ENCODE measurements around the gene HTR1A. TPM values are rescaled to one million over a fixed set of nuclear protein-coding genes. Genes with fewer than 3 reads are reported as not detected.

HTR1A gene
- not detected for total RNA-seq

- no peak within 1 kb of the TSS for H3K27ac Mint-ChIP-seq
- peaks cover 25% of the 10 kb centered on the region for H3K27me3 Mint-ChIP-seq
- CTCF ChIA-PET, result interaction anchor here (0.7 kb wide), 1 partner anchor 123 kb away, joined by 4 read pairs; no protein-coding TSS in a partner anchor
- intact Hi-C loops (cut with micrococcal nuclease), result loop anchor here (2.0 kb wide), 1 partner anchor 561 kb away; no protein-coding TSS in a partner anchor
- no peak within 1 kb of the TSS for H3K4me3 Mint-ChIP-seq
- H3K4me1 Mint-ChIP-seq (ENCODE audit: low read depth), result no peaks in the 10 kb centered on the region
- peaks cover 7% of the 10 kb centered on the region for H3K36me3 Mint-ChIP-seq
- POLR2A ChIA-PET, result no interaction called here
- H3K9me3 Mint-ChIP-seq, result peaks cover 6% of the 10 kb centered on the region
- no peak for DNase-seq
Observed at GRCh38 chr5:63962279-63962678, at the start of gene HTR1A. Gene HTR1A, minus strand, starts transcription at chr5:63962445. Its CDS starts 726 bp downstream, at chr5:63961719.

DNA sequence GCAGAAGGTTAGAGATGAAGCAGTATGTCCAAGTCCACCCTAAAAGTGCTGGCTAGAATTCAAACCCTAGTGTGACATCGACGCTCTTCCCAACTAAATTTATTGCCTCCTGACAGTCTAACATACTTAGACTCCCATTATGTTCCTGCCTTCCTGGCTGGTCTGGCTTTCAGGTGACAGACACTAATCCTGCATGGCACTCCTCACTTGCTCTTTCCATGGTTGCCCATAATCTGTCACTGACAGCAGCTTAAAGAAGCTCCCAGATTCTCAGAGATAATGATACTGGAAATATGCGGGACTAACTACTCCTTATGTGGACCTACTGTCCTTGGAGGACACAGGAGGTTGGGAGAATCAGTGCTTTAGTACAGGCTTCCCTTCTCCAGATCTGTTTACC is 41.7 kb upstream of the HTR1A start:
- Mint-ChIP-seq H3K36me3 (no peaks in the 10 kb centered on the region), H3K27ac (no peak overlapping the region), H3K27me3 (no peaks in the 10 kb centered on the region), H3K9me3 (peaks cover 2% of the 10 kb centered on the region), H3K4me1 (ENCODE audit: low read depth) (no peaks in the 10 kb centered on the region), H3K4me3 (no peak overlapping the region)
- intact Hi-C loops (cut with micrococcal nuclease), result no loop called here
- no peak for DNase-seq
- ChIA-PET CTCF (no interaction called here), POLR2A (no interaction called here)

DNA sequence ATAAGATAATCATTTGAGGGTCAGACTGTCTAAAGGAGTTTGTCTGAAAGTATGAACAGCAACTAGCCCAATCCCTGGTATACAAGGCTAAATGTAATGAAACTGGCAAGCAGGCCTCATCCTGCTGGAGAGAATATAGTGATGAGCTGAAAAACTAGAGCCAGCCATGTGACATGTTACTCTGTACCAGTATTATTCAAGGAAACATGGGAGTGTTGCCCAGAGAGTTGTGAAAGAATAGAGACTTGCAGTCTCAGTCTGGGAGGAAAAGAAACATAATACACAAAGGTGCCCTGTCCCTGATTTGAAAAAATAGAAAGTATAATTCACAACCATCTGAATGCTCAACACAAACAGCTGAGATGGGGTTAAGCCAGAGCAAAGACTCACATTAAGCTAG is 37.9 kb upstream of the HTR1A start:
- CTCF ChIA-PET, result no interaction called here
- intact Hi-C loops (cut with micrococcal nuclease), result no loop called here

DNA sequence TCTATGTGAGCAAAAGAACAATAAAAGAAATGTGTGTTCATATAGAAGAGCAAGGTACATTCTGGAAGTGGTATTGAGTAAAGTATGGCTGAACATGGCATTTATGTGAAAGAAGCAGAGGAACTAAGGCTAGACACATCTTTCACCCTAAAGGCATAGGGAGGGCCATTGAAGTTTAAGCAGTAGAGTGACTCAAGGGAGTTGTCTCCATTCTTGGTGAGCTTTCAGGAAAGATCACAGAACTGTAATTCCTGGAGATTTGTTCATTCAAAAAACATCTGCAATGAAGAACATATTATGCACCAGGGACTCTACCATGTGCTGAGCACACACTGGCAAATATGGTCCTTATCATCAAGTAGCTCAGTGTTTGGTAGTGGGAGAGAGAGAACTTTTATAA is 24.8 kb upstream of the HTR1A start:
- Mint-ChIP-seq H3K4me1 (ENCODE audit: low read depth) (no peaks in the 10 kb centered on the region), H3K27ac (no peak overlapping the region), H3K4me3 (no peak overlapping the region), H3K9me3 (no peaks in the 10 kb centered on the region), H3K27me3 (no peaks in the 10 kb centered on the region), H3K36me3 (no peaks in the 10 kb centered on the region)
- POLR2A ChIA-PET, result no interaction called here
- intact Hi-C loops (cut with micrococcal nuclease), result no loop called here
- CTCF ChIA-PET, result no interaction called here
- no peak for DNase-seq

More for the DNA sequence above, 37.9 kb upstream of the HTR1A start:
- H3K9me3 Mint-ChIP-seq, result peaks cover 2% of the 10 kb centered on the region
- POLR2A ChIA-PET, result no interaction called here
- DNase-seq, result no peak
- H3K27ac Mint-ChIP-seq, result no peak overlapping the region
- H3K4me1 Mint-ChIP-seq (ENCODE audit: low read depth), result no peaks in the 10 kb centered on the region
- no peak overlapping the region for H3K4me3 Mint-ChIP-seq
- H3K27me3 Mint-ChIP-seq, result no peaks in the 10 kb centered on the region
- no peaks in the 10 kb centered on the region for H3K36me3 Mint-ChIP-seq

- Mint-ChIP-seq H3K4me1 (ENCODE audit: low read depth) (no peaks in the 10 kb centered on the region), H3K27ac (no peak overlapping the region), H3K4me3 (no peak overlapping the region), H3K36me3 (no peaks in the 10 kb centered on the region), H3K27me3 (no peaks in the 10 kb centered on the region), H3K9me3 (peaks cover 21% of the 10 kb centered on the region)
- intact Hi-C loops (cut with micrococcal nuclease), result no loop called here
- DNase-seq, result no peak
- ChIA-PET CTCF (no interaction called here), POLR2A (no interaction called here)
Observed at GRCh38 chr5:63981864-63982263, 19.6 kb upstream of the HTR1A start.

GRCh38 chr5:63963926-63964325 is 1.7 kb upstream of the HTR1A start:
- DNase-seq, result no peak
- Mint-ChIP-seq H3K27me3 (peaks cover 22% of the 10 kb centered on the region), H3K4me1 (ENCODE audit: low read depth) (no peaks in the 10 kb centered on the region), H3K27ac (no peak overlapping the region), H3K9me3 (peaks cover 6% of the 10 kb centered on the region), H3K36me3 (peaks cover 7% of the 10 kb centered on the region), H3K4me3 (no peak overlapping the region)
- ChIA-PET POLR2A (no interaction called here), CTCF (interaction anchor here (0.8 to 1.5 kb wide), 3 partner anchors 187 to 838 kb away, joined by 3 read pairs; no protein-coding TSS in a partner anchor)
- intact Hi-C loops (cut with micrococcal nuclease), result loop anchor here (2.0 kb wide), 1 partner anchor 563 kb away; no protein-coding TSS in a partner anchor

- intact Hi-C loops (cut with micrococcal nuclease), result loop anchor here (2.0 kb wide), 1 partner anchor 562 kb away; no protein-coding TSS in a partner anchor
- POLR2A ChIA-PET, result no interaction called here
- H3K36me3 Mint-ChIP-seq, result peaks cover 7% of the 10 kb centered on the region
- H3K4me3 Mint-ChIP-seq, result no peak overlapping the region
- H3K27ac Mint-ChIP-seq, result no peak overlapping the region
- CTCF ChIA-PET, result interaction anchor here (0.8 to 1.5 kb wide), 3 partner anchors 187 to 838 kb away, joined by 3 read pairs; no protein-coding TSS in a partner anchor
- peak; percentile 21 for DNase-seq
- H3K4me1 Mint-ChIP-seq (ENCODE audit: low read depth), result no peaks in the 10 kb centered on the region
- peaks cover 25% of the 10 kb centered on the region for H3K27me3 Mint-ChIP-seq
- H3K9me3 Mint-ChIP-seq, result peaks cover 6% of the 10 kb centered on the region
Observed at GRCh38 chr5:63963080-63963735, 963 bp upstream of the HTR1A start.

GRCh38 chr5:63961598-63962161 is 565 bp downstream of the HTR1A start:
- intact Hi-C loops (cut with micrococcal nuclease), result loop anchor here (2.0 kb wide), 1 partner anchor 561 kb away; no protein-coding TSS in a partner anchor
- Mint-ChIP-seq H3K9me3 (peaks cover 6% of the 10 kb centered on the region), H3K27ac (no peak overlapping the region), H3K27me3 (peaks cover 25% of the 10 kb centered on the region), H3K36me3 (peaks cover 7% of the 10 kb centered on the region), H3K4me3 (no peak overlapping the region), H3K4me1 (ENCODE audit: low read depth) (no peaks in the 10 kb centered on the region)
- ChIA-PET POLR2A (no interaction called here), CTCF (no interaction called here)
- no peak for DNase-seq

DNA sequence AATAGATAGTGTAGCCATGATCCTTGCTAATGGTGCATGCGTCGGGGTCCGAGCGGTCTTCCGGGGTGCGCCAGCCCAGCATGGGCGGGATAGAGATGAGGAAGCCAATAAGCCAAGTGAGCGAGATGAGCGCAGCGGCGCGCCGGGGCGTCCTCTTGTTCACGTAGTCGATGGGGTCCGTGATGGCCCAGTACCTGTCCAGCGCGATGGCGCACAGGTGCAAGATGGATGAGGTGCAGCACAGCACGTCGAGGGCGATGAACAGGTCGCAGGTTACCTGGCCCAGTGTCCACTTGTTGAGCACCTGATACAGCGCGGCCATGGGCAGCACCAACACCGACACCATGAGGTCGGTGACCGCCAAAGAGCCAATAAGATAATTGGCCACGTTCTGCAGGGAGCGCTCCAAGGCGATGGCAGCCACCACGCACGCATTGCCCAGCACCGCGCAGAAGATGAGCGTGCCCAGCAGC is 1.1 kb downstream of the HTR1A start:
- CTCF ChIA-PET, result no interaction called here
- Mint-ChIP-seq H3K27ac (no peak overlapping the region), H3K4me1 (ENCODE audit: low read depth) (no peaks in the 10 kb centered on the region), H3K36me3 (peaks cover 7% of the 10 kb centered on the region), H3K9me3 (peaks cover 6% of the 10 kb centered on the region), H3K27me3 (peaks cover 25% of the 10 kb centered on the region), H3K4me3 (no peak overlapping the region)
- no peak for DNase-seq
- intact Hi-C loops (cut with micrococcal nuclease), result no loop called here
- POLR2A ChIA-PET, result no interaction called here

GRCh38 chr5:63960646-63961045 is 1.6 kb downstream of the HTR1A start:
- no peak overlapping the region for H3K27ac Mint-ChIP-seq
- H3K27me3 Mint-ChIP-seq, result peaks cover 25% of the 10 kb centered on the region
- H3K36me3 Mint-ChIP-seq, result peaks cover 7% of the 10 kb centered on the region
- H3K9me3 Mint-ChIP-seq, result peaks cover 6% of the 10 kb centered on the region
- H3K4me1 Mint-ChIP-seq (ENCODE audit: low read depth), result no peaks in the 10 kb centered on the region
- no peak for DNase-seq
- CTCF ChIA-PET, result no interaction called here
- intact Hi-C loops (cut with micrococcal nuclease), result no loop called here
- POLR2A ChIA-PET, result no interaction called here
- no peak overlapping the region for H3K4me3 Mint-ChIP-seq

- no peak for DNase-seq
- ChIA-PET POLR2A (no interaction called here), CTCF (no interaction called here)
- no peak overlapping the region for H3K4me3 Mint-ChIP-seq
- peaks cover 7% of the 10 kb centered on the region for H3K36me3 Mint-ChIP-seq
- H3K9me3 Mint-ChIP-seq, result peaks cover 6% of the 10 kb centered on the region
- no peaks in the 10 kb centered on the region for H3K4me1 Mint-ChIP-seq (ENCODE audit: low read depth)
- H3K27ac Mint-ChIP-seq, result no peak overlapping the region
- intact Hi-C loops (cut with micrococcal nuclease), result no loop called here
- H3K27me3 Mint-ChIP-seq, result peaks cover 25% of the 10 kb centered on the region
Observed at GRCh38 chr5:63959177-63959982, 2.9 kb downstream of the HTR1A start.

DNA sequence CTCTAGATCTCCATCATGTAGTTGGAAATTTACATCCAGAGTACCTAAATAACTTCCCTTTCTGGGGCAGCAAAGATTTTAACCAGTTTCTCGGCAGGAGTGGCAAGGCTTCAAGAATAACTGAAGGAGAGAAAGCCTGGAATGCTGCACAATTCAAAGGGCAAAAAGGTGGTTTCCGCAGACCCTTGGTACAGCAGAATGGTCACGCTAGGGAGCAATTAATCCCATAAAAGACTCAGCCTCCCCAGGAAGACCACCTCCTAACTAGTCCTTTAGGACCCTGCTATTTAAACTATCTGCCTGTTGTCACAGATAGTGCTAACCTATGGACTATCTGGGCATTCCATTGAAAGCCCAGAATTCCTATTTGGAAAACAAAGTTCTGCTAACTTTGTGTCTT is 3.6 kb downstream of the HTR1A start:
- Mint-ChIP-seq H3K4me1 (ENCODE audit: low read depth) (no peaks in the 10 kb centered on the region), H3K4me3 (no peak overlapping the region), H3K27ac (no peak overlapping the region), H3K36me3 (peaks cover 7% of the 10 kb centered on the region), H3K9me3 (peaks cover 9% of the 10 kb centered on the region), H3K27me3 (peaks cover 25% of the 10 kb centered on the region)
- intact Hi-C loops (cut with micrococcal nuclease), result no loop called here
- CTCF ChIA-PET, result no interaction called here
- POLR2A ChIA-PET, result no interaction called here
- no peak for DNase-seq
